RWPE2 (cell line): ENCODE measurements around the gene PELO.

Source experiments
- ATAC-seq: fragments of 200-7000 bp; cut with Tn5 transposase; 3 replicates; pipeline ENCODE4 v1.9.1; 2021; ENCODE audit warnings: low read depth
- DNase-seq: peaks from one replicate; pipeline ENCODE4 v3.0.0-alpha.2; 2020; ENCODE audit warnings: low spot score
- H3K27ac ChIP-seq: fragments of 450-650 bp; 2 replicates; pipeline ENCODE4 v1.5.1; 2017; ENCODE audit warnings: mild to moderate bottlenecking; ENCODE audit not compliant: poor library complexity, severe bottlenecking
- H3K27me3 ChIP-seq: fragments of 250-450 bp; sonication (Bioruptor Pico); 2 replicates; pipeline ENCODE4 v1.5.1; 2021; ENCODE audit warnings: mild to moderate bottlenecking, moderate library complexity; ENCODE audit not compliant: insufficient read depth, poor library complexity, severe bottlenecking
- H3K36me3 ChIP-seq: fragments of 250-450 bp; sonication (Bioruptor Pico); 2 replicates; pipeline ENCODE4 v1.5.1; 2020; ENCODE audit warnings: low read depth, mild to moderate bottlenecking, moderate library complexity
- H3K4me1 ChIP-seq: fragments of 250-450 bp; sonication (Bioruptor Pico); 2 replicates; pipeline ENCODE4 v1.5.1; 2021; ENCODE audit warnings: mild to moderate bottlenecking, moderate library complexity; ENCODE audit not compliant: insufficient read depth, poor library complexity, severe bottlenecking
- H3K4me3 ChIP-seq: fragments of 250-450 bp; sonication (Bioruptor Pico); 2 replicates; pipeline ENCODE4 v1.5.1; 2021; ENCODE audit warnings: mild to moderate bottlenecking, moderate library complexity; ENCODE audit not compliant: severe bottlenecking
- H3K9me3 ChIP-seq: fragments of 250-450 bp; sonication (Bioruptor Pico); 2 replicates; pipeline ENCODE4 v1.5.1; 2021; ENCODE audit warnings: mild to moderate bottlenecking, moderate library complexity; ENCODE audit not compliant: severe bottlenecking
- CTCF ChIP-seq: fragments of 450-650 bp; IDR thresholded peaks from one replicate; pipeline ENCODE4 v1.5.1; 2017; ENCODE audit warnings: mild to moderate bottlenecking, moderate library complexity; ENCODE audit not compliant: poor library complexity, severe bottlenecking

The PELO gene

DNA sequence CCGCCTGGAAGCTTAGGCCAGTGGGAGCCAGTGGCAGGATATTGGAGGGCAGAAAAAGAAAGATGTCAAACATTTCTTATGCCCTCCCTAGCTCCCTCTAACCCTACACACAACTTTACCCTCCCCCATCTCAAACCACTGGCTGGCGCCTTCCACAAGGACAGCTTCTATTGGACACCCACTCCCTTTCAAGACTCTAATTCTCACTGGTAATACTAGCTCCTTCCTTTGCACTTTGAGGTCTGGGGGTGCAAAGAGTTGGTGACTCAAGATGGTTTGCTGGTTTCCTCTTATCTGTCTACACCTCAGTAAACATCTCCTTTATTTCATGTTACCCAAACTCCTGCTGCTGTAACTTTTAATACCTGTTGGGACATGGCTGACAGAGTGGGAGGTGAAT lies 11.6 kb upstream of the PELO start:
- no peak for TF ChIP-seq CTCF
- DNase-seq, result no peak
- no peak overlapping the region for H3K4me3 ChIP-seq
- H3K4me1 ChIP-seq, result no peaks in the 10 kb centered on the region
- no peak for ATAC-seq
- H3K9me3 ChIP-seq, result no peaks in the 10 kb centered on the region
- H3K27ac ChIP-seq, result no peak overlapping the region
- H3K27me3 ChIP-seq, result peaks cover 10% of the 10 kb centered on the region
- no peaks in the 10 kb centered on the region for H3K36me3 ChIP-seq

- Histone ChIP-seq H3K27me3 (peaks cover 10% of the 10 kb centered on the region), H3K9me3 (no peaks in the 10 kb centered on the region), H3K27ac (no peak overlapping the region), H3K4me3 (no peak overlapping the region), H3K36me3 (no peaks in the 10 kb centered on the region), H3K4me1 (no peaks in the 10 kb centered on the region)
- TF ChIP-seq CTCF, result no peak
- no peak for ATAC-seq
- no peak for DNase-seq
Observed at GRCh38 chr5:52777186-52777585, 10.5 kb upstream of the PELO start.

DNA sequence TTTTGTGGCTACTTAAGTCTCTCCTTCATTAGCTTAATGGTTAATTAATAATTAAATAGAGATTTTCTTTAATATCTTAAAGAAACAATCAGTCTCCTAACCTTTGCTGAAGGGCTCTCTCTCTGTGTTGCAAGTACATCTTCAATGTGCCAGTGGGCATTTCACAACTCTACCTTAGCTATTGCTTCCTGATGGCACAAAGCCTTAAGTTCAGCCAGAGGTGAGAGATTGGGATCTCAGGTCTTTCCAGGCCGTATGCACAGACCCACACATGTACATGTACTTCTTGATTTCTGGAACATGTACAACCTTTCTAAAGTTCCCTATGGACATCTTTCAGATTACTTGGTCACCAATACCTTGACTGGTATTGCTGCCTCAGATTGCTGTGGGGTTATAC lies 8.9 kb upstream of the PELO start:
- H3K4me1 ChIP-seq, result peaks cover 10% of the 10 kb centered on the region
- no peak overlapping the region for H3K27ac ChIP-seq
- H3K27me3 ChIP-seq, result peaks cover 5% of the 10 kb centered on the region
- no peak for TF ChIP-seq CTCF
- DNase-seq (no peak), ATAC-seq (no peak)
- H3K9me3 ChIP-seq, result no peaks in the 10 kb centered on the region
- H3K36me3 ChIP-seq, result no peaks in the 10 kb centered on the region
- no peak overlapping the region for H3K4me3 ChIP-seq

DNA sequence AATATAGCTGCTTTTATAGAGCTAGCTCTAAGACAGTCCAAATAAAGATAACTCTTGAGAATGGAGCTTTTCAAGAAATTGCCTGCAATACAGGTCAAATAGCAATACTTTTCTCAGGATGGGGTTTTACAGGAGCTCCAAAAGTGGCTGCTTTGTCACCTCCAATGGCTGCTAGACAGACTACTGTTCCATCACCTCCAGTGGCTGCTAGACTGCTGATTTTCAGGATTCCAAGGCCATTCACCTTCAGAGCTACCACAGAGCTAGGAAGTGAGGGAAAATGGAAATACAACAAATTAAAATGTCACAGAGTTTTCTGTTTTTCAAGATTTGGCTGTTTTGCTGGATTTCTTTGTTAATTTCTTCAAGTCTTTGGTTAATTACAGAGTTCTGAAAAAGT lies 8.5 kb upstream of the PELO start:
- Histone ChIP-seq H3K9me3 (no peaks in the 10 kb centered on the region), H3K4me1 (peaks cover 15% of the 10 kb centered on the region), H3K27ac (no peak overlapping the region), H3K4me3 (no peak overlapping the region), H3K36me3 (no peaks in the 10 kb centered on the region), H3K27me3 (peaks cover under 1% of the 10 kb centered on the region)
- ATAC-seq (no peak), DNase-seq (no peak)
- no peak for TF ChIP-seq CTCF

- DNase-seq (peak; percentile 82), ATAC-seq (peak; percentile 69)
- H3K4me1 ChIP-seq, result peaks cover 22% of the 10 kb centered on the region
- peak overlapping the region; percentile 55 for H3K27ac ChIP-seq
- H3K36me3 ChIP-seq, result no peaks in the 10 kb centered on the region
- no peak overlapping the region for H3K4me3 ChIP-seq
- TF ChIP-seq CTCF, result no peak
- H3K9me3 ChIP-seq, result no peaks in the 10 kb centered on the region
- no peaks in the 10 kb centered on the region for H3K27me3 ChIP-seq
Observed at GRCh38 chr5:52783226-52783959, 4.3 kb upstream of the PELO start.
